HepG2 (cell line): ENCODE measurements around the gene GMCL2. TPM values are rescaled to one million over a fixed set of nuclear protein-coding genes. Genes with fewer than 3 reads are reported as not detected.

Experiments used
- ATAC-seq: fragments of 200-7000 bp; cut with Tn5 transposase; 3 replicates; pipeline ENCODE4 v1.9.1; 2020; ENCODE audit warnings: mild to moderate bottlenecking, moderate library complexity
- BruUV-seq: library from RNA; stranded (reverse); fragments of 400-500 nt; replicated peaks from 2 replicates; lab custom pipeline; 2021; lab: Mats Ljungman, UMichigan
- CTCF ChIA-PET: fragments of 300-600 bp; formaldehyde crosslinking; extraction: SDS; loops from one replicate; lab custom pipeline; 2021; ENCODE audit warnings: low total read pairs, inconsistent platforms, low intra/inter-chr PET ratio; lab: Yijun Ruan, JAX
- POLR2A ChIA-PET: fragments of 350-600 bp; sonication (Branson Sonifier 250); formaldehyde crosslinking; loops from one replicate; lab custom pipeline; 2020; ENCODE audit warnings: antibody characterized with exemption, inconsistent platforms; lab: Yijun Ruan, JAX
- DNase-seq: peaks from one replicate; pipeline ENCODE4 v3.0.0-alpha.2; 2015; ENCODE audit warnings: low spot score
- FAIRE-seq: peaks from 3 replicates; lab custom pipeline; 2011; peaks lifted over from hg19 to GRCh38; lab: Jason Lieb, UNC
- H2AFZ ChIP-seq: one replicate; pipeline ENCODE4 v1.6.1; 2011; ENCODE audit warnings: low read length, inconsistent platforms
- H3K27ac ChIP-seq: fragments of 300-600 bp; 3 replicates; pipeline ENCODE4 v1.8.0; 2011; ENCODE audit warnings: mixed run types, mild to moderate bottlenecking, mixed read lengths, low read length, inconsistent platforms; ENCODE audit not compliant: insufficient read depth; ENCODE audit errors: extremely low read length
- H3K27me3 ChIP-seq, 2 experiments: fragments of 200-600 bp in 1 of 2; 2 replicates in 1 of 2; 3 replicates in 1 of 2; pipeline versions ENCODE4 v1.6.0 to v1.8.0; 2011; ENCODE audit warnings: low read length in 2 of 2, mild to moderate bottlenecking in 2 of 2, moderate library complexity in 2 of 2, inconsistent platforms in 1 of 2; ENCODE audit not compliant: insufficient read depth in 2 of 2, control insufficient read depth in 1 of 2
- H3K36me3 ChIP-seq, 2 experiments: fragments of 200-600 bp in 1 of 2; replicated peaks in 1 of 2; 2 replicates in 1 of 2; 3 replicates in 1 of 2; pipeline versions ENCODE4 v1.5.1 to v1.8.0; 2011; ENCODE audit warnings: low read length in 2 of 2, inconsistent platforms in 1 of 2; ENCODE audit not compliant: insufficient read depth in 2 of 2, control insufficient read depth in 1 of 2
- H3K4me1 ChIP-seq: 2 replicates; pipeline ENCODE4 v1.5.1; 2012; ENCODE audit warnings: low read length, inconsistent platforms; ENCODE audit not compliant: insufficient read depth
- H3K4me2 ChIP-seq: 2 replicates; pipeline ENCODE4 v1.6.0; 2011; ENCODE audit warnings: low read depth, low read length, inconsistent platforms
- H3K4me3 ChIP-seq, 3 experiments: fragments of 200-600 bp in 1 of 3; sonication (generic), shearing (Covaris generic) in 1 of 3; replicated peaks in 1 of 3; 2 replicates each; pipeline ENCODE4 v1.5.1; 2011 to 2016; ENCODE audit warnings: low read length in 3 of 3, inconsistent platforms in 2 of 3, low read depth in 2 of 3, mild to moderate bottlenecking in 2 of 3, control low read depth in 1 of 3, mixed read lengths in 1 of 3; ENCODE audit not compliant: insufficient read depth in 1 of 3
- H3K79me2 ChIP-seq: one replicate; pipeline ENCODE4 v1.6.1; 2011; ENCODE audit warnings: low read length, inconsistent platforms; ENCODE audit not compliant: insufficient read depth
- H3K9ac ChIP-seq: 2 replicates; pipeline ENCODE4 v1.6.0; 2011; ENCODE audit warnings: mild to moderate bottlenecking, low read depth, low read length, inconsistent platforms; ENCODE audit not compliant: insufficient read depth
- H3K9me3 ChIP-seq: 2 replicates; pipeline ENCODE4 v1.5.1; 2012; ENCODE audit warnings: mild to moderate bottlenecking, low read length
- H4K20me1 ChIP-seq: 2 replicates; pipeline ENCODE4 v1.6.0; 2011; ENCODE audit warnings: inconsistent platforms, mild to moderate bottlenecking, low read length, moderate library complexity; ENCODE audit not compliant: insufficient read depth
- NFKBIZ ChIP-seq: IDR thresholded peaks from 2 replicates; pipeline ENCODE4 v1.6.1; 2018; ENCODE audit warnings: missing genetic modification reagents, missing compliant biosample characterization
- ZNF891 ChIP-seq: sonication (generic); formaldehyde crosslinking; IDR thresholded peaks from 2 replicates; pipeline ENCODE4 v1.5.0; 2020; ENCODE audit warnings: mild to moderate bottlenecking, missing genetic modification reagents
- WGBS: methylation state at CpG from one replicate; pipeline ENCODE4 v1.1.6; 2017; ENCODE audit warnings: low lambda C conversion rate; 5-methylcytosine and 5-hydroxymethylcytosine counted together
- in situ Hi-C: cut with HindIII; loops from 2 replicates; pipeline ENCODE4 v1.10.0; 2017; ENCODE audit warnings: low pct_unique_long_range_greater_than_20kb; ENCODE audit not compliant: extremely low pct_ligation_motif_present
- intact Hi-C: fragments of 100-400 bp; cut with micrococcal nuclease; formaldehyde crosslinking; loops from one replicate; pipeline ENCODE4 v1.10.0; 2022; ENCODE audit not compliant: unreplicated experiment
- polyA plus RNA-seq, 8 experiments: library from polyadenylated mRNA; depleted of rRNA in 3 of 8; stranded (reverse) in 7 of 8; unstranded in 1 of 8; fragments of >200 nt; fragmentation: Illumina TruSeq in 4 of 8; extraction: Trizol in 4 of 8; gene quantifications; 2 replicates each; pipeline versions ENCODE4 v1.2.1 to v1.2.3, GENCODE V29; 2011 to 2016; ENCODE audit warnings: low read depth in 4 of 8, missing spikeins in 1 of 8, mixed read lengths in 1 of 8; ENCODE audit not compliant: insufficient read depth in 1 of 8
- total RNA-seq, 5 experiments: library from RNA; depleted of rRNA; stranded (reverse); fragments of >200 nt; fragmentation: Illumina TruSeq; extraction: Trizol; gene quantifications; 2 replicates each; pipeline ENCODE4 v1.2.3, GENCODE V29; 2016; ENCODE audit warnings: low read depth in 1 of 5
- TF ChIP-seq, protein P1 (sequence below), 2 experiments: IDR thresholded peaks; 2 replicates each; pipeline ENCODE4 v1.6.1; 2011 to 2012; ENCODE audit warnings: low read length in 2 of 2, borderline replicate concordance in 1 of 2, low read depth in 1 of 2, mild to moderate bottlenecking in 1 of 2, moderate library complexity in 1 of 2
- TF ChIP-seq, protein P2 (sequence below): sonication (generic); formaldehyde crosslinking; IDR thresholded peaks from 2 replicates; pipeline ENCODE4 v1.4.0; 2020; ENCODE audit warnings: missing genetic modification reagents

GMCL2 gene
- total and polyA plus RNA-seq, 2 of the 13 experiments (the other 11 are each of a cell fraction or from before 2014, with no cell fraction given), result 0.03 TPM; not detected in 1

DNA sequence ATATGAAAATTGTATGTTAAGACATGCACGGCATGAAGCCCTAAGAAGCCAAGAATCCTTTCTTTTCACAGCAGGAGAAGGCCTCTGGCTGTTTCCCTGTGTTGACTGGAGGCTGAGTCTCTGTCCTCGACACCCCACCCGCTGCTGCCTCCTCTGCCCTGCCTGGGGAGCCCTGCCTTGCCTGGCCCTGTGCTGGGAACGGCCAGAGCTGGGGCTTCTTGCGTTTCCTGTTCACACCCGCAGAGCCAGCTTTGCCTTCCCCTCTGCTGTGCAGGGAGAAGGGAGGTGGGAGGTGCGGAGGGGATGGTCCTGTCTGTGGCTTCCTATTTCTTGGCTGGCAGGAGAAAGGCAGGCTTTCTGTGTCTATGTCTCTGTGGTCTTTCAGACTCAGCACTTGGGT is 6.9 kb upstream of the GMCL2 start:
- no TSS peak for BruUV-seq
- POLR2A ChIA-PET, result no interaction called here

DNA sequence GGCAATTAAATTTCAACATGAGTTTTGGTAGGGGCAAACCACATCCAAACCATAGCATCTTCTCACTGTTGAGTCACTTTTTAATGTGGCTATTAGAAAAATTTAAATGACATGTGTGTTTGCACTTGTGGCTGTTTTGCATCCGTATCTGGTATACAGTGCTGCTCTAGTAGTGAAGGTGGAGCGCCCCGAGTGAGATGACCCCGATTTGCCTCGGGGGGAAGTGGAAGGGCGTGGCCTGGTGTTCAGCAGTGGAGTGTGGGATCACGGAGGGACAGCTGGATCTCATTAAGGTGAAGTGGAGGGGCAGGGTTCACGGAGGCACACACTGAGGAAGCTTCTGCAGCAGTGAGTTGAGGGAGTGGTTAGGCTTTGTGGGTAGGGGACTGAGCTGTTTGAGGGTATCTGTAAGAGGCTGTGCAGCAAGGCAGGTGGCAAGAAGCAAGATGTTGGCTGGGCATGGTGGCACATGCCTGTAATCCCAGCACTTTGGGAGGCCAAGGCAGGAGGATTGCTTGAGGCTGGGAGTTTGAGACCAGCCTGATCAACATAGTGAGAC is 6.2 kb upstream of the GMCL2 start:
- Histone ChIP-seq H2AFZ (no peak overlapping the region), H3K27ac (no peak overlapping the region), H3K79me2 (no peaks in the 10 kb centered on the region), H3K4me3 (no peak overlapping the region), H3K27me3 (peaks cover 0 to 22% of the 10 kb centered on the region in 2 experiments; a peak in 3 of 5 replicates), H4K20me1 (no peaks in the 10 kb centered on the region), H3K4me1 (peaks cover 12% of the 10 kb centered on the region), H3K9me3 (no peaks in the 10 kb centered on the region), H3K36me3 (no peaks in the 10 kb centered on the region), H3K9ac (no peak overlapping the region), H3K4me2 (no peak overlapping the region)
- WGBS, result 18% methylated on average over 8 of the region's 8 CpGs
- no TSS peak for BruUV-seq
- intact Hi-C loops (no loop called here), in situ Hi-C loops (no loop called here)
- POLR2A ChIA-PET, result no interaction called here
- FAIRE-seq (no peak), ATAC-seq (no peak), DNase-seq (no peak)
- CTCF ChIA-PET, result no interaction called here
- TF ChIP-seq ZNF891 (CRISPR knock-in tag) (no peak), NFKBIZ (CRISPR knock-in tag) (no peak)
- TF ChIP-seq, protein P1, sequence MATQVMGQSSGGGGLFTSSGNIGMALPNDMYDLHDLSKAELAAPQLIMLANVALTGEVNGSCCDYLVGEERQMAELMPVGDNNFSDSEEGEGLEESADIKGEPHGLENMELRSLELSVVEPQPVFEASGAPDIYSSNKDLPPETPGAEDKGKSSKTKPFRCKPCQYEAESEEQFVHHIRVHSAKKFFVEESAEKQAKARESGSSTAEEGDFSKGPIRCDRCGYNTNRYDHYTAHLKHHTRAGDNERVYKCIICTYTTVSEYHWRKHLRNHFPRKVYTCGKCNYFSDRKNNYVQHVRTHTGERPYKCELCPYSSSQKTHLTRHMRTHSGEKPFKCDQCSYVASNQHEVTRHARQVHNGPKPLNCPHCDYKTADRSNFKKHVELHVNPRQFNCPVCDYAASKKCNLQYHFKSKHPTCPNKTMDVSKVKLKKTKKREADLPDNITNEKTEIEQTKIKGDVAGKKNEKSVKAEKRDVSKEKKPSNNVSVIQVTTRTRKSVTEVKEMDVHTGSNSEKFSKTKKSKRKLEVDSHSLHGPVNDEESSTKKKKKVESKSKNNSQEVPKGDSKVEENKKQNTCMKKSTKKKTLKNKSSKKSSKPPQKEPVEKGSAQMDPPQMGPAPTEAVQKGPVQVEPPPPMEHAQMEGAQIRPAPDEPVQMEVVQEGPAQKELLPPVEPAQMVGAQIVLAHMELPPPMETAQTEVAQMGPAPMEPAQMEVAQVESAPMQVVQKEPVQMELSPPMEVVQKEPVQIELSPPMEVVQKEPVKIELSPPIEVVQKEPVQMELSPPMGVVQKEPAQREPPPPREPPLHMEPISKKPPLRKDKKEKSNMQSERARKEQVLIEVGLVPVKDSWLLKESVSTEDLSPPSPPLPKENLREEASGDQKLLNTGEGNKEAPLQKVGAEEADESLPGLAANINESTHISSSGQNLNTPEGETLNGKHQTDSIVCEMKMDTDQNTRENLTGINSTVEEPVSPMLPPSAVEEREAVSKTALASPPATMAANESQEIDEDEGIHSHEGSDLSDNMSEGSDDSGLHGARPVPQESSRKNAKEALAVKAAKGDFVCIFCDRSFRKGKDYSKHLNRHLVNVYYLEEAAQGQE (IDR thresholded peaks at IDR 0.05; ENCODE audit: borderline replicate concordance in 1 of 2, low read depth in 1 of 2, low read length in 2 of 2), result no peak

More for the DNA sequence above, 6.9 kb upstream of the GMCL2 start:
- H3K4me3 ChIP-seq, result no peak overlapping the region
- FAIRE-seq (no peak), DNase-seq (no peak), ATAC-seq (peak; percentile 33; the same call in 1 of the 3 replicates)
- no peak overlapping the region for H3K27ac ChIP-seq
- TF ChIP-seq, protein P2, sequence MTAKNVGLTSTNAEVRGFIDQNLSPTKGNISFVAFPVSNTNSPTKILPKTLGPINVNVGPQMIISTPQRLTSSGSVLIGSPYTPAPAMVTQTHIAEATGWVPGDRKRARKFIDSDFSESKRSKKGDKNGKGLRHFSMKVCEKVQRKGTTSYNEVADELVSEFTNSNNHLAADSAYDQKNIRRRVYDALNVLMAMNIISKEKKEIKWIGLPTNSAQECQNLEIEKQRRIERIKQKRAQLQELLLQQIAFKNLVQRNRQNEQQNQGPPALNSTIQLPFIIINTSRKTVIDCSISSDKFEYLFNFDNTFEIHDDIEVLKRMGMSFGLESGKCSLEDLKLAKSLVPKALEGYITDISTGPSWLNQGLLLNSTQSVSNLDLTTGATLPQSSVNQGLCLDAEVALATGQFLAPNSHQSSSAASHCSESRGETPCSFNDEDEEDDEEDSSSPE (CRISPR knock-in tag), result no peak
- no peak overlapping the region for H2AFZ ChIP-seq
- intact Hi-C loops (no loop called here), in situ Hi-C loops (no loop called here)
- H3K9me3 ChIP-seq, result no peaks in the 10 kb centered on the region
- no peaks in the 10 kb centered on the region for H3K36me3 ChIP-seq
- 35% methylated on average over 7 of the region's 7 CpGs for WGBS
- H3K27me3 ChIP-seq, result peaks cover 0 to 23% of the 10 kb centered on the region in 2 experiments; a peak in 3 of 5 replicates
- no peak overlapping the region for H3K4me2 ChIP-seq
- H3K4me1 ChIP-seq, result peaks cover 12% of the 10 kb centered on the region
- no peaks in the 10 kb centered on the region for H3K79me2 ChIP-seq
- H4K20me1 ChIP-seq, result no peaks in the 10 kb centered on the region
- no peak overlapping the region for H3K9ac ChIP-seq
- CTCF ChIA-PET, result no interaction called here
